Stimulated activated CD4-positive, alpha-beta T cell treated with anti-CD3 and anti-CD28 coated beads, Interleukin-2, amount 100 ng/mL, for 48 hours (primary cell): ENCODE data around the gene CELF6.
"Not testable (repeated sequence)": the region's sequence is repeated elsewhere in the genome, so short reads cannot be mapped to it uniquely, and the experiment has no call there.

Source experiments
- DNase-seq, 2 donors: peaks; one replicate each; pipeline ENCODE4 v3.0.0-alpha.2; 2020

Gene CELF6

DNA sequence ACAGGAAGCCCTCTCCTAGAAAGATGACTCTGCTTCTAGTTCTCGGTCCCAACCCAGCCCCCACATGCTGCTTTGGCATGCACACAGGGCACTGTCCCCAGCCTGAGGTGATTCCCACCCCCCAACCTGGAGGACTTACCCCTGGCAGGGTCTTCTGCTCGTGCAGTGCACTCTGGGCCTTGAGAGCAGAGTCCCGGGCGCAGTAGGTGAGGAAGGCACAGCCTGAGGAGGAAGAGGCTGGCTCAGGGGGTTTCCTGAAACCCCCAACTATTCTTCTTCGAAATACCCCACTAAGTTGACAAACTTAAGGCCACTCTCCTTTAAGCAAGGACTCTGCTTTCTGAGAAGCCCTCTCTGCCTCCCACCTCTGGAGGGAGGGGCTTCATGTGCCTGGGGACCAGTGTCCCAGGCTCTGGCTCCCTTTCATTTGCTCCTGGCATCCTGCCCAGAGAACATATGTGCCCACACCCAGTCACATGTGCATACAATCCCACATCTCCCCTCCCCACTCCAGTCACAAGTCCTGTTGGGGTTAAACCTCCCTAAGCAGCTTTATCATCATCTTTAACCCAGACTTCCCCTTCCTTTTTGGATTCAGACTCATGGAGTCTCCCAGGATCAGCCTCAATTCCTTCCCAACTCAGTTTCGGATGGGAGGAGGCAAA lies 4.1 kb downstream of the CELF6 start:
- DNase-seq = no peak

DNA sequence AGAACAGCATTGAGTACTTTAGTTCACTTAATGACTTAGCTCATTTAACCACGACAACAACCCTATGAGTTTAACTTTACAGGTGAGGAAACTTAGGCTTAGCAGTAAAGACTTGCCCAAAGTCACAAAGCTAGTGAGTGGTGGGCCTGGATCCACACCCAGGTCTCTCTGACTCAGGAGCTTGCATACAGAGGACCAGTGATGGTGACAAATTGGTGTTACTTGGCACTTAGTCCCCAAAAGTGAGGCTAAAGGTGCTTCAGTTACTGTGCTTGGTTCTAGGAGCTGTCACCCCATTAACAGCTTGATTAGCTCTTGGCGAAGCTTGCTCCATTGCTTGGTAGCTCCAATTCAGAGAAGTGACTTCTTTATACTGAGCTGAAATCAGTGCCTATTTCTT lies 6.1 kb downstream of the CELF6 start:
- DNase-seq = no peak

DNA sequence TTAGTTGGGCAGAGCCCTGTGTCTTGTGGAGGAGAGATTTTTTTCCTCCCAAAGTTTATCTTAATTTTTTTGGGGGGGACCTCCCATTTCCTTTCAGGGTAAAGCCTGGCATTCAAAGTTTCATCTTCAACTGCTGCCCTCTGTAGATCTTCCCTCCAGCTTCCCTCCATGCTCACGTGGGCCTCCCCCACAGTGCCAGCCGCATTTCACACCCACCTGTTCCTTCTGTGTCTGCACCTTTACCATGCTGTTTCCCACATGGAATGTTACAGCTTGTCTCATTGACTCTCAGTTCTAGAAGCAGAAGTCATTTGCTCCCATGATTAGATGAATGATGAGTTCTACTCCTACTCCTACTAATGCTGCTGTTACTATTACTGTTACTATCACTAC lies 6.5 kb downstream of the CELF6 start:
- DNase-seq = no peak

DNA sequence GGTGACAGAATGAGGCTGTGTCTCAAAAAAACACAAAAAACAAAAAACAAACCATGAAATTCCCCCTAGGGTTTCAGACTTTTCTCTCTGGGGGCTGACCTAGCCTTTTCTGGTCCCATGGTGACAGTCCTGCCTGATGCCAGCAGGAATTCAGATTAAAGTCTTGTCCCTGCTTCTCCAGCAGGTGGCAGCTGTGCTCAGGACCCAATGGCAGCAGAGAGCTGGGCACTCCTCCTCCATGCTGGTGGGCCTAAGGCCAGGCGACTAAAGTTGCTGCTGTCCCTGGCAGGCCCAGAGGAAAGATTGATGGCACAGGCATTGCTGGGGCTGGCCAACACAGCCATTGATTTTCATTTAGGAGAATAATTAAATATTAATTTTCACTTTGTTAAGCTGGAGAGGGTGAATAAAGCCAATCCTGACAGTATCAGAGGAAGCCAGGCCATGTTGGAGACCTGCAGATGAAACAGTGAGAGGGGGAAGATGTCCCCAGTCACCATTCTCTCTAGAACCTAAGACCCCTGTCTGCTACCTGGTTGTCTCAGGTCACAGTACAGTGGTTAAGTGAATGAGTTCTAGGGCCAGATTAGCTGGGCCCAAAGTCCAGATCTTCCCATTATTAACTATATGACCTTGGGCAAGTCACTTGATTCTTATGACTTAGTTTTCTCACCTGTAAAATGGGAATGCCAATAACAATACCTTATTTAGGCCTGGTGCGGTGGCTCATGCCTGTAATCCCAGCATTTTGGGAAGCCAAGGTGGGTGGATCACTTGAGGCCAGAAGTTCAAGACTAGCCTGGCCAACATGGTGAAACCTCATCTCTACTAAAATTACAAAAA lies 7.1 kb downstream of the CELF6 start:
- DNase-seq = peak; percentile 38 to 56

DNA sequence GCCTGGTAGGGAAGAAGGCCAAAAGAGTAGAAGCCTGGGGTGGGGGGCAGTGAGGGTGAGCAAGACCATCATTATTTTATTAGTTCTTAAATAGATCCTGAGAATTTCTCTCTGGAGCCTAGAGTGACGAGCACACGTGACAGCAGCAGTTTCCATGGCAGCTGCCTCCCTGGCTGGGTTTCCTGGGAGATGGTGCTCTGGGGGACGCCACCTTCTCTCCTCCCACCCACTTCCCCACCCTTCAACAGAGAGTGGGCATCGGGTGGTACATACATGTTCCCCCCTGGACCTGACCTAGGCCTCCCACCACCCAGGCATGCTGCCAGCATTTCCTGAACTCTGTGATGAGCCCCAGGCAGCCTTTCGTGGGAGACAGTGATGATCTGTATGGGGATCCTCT lies 12.9 kb downstream of the CELF6 start:
- DNase-seq = no peak

DNA sequence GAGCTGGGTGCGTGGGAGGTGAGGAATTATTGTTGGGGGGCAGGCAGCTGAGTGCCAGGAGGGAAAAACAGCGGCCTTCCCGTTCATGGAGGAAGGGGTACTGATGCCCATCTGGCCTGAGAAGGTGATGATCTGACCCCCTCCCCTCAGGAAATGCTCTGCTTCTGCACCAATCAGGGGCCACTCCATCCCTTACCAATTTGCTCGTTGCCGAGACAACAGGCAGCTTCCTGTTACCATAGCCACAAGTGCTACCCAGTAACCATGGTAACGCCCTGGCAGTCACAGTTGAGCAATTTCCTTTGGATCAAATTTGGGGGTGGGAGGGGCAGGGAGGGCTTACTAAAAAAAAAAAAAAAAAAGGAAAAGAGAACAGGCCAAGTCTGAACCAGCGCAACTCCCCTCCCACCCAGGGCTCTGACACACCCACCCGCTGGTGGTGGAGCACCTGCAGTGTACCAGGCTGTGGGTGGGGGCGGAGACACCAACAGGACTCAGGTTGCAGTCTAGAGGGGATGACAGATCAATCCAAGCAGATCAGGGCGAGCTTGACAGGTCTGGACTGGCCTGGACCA lies 13.7 kb downstream of the CELF6 start:
- no peak for DNase-seq

DNA sequence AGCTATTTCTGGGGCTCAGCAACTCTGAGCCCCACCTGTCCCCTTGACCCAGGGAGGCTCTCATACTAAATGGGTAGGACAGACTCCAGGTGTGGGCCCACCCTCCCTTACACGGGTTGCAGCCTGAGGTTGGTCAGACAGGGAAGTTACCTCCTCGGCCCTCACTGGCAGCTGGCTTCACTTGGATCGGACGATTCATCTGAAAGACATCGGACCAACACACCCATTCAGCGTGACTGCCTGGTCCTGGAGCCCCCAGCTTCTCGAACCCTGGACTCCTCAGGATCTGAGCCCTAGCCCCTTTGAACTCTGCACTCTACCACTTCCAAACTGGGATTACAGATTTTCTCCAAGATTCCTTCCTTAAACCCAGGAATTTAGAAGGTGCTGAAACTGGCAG lies 15.4 kb downstream of the CELF6 start:
- no peak for DNase-seq

DNA sequence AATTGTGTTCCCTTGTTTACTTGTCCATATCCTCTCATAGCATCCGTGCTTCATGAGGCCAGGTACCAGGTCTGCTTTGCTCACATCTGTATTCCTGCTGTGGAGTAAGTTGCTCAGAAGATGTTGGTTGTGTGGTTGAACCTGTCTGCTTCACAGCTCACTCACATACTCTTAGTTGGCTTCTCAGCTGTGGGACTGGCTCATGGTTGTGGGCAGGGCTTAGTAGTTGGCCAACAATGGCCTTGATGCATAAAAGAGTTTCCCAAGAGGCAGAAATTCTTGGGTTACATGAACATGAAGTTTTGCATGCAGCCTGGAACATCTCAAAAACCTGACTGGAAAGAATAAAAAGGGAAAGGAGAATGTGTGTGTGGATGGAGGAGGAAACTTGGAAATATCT lies 17.0 kb downstream of the CELF6 start:
- no peak for DNase-seq

DNA sequence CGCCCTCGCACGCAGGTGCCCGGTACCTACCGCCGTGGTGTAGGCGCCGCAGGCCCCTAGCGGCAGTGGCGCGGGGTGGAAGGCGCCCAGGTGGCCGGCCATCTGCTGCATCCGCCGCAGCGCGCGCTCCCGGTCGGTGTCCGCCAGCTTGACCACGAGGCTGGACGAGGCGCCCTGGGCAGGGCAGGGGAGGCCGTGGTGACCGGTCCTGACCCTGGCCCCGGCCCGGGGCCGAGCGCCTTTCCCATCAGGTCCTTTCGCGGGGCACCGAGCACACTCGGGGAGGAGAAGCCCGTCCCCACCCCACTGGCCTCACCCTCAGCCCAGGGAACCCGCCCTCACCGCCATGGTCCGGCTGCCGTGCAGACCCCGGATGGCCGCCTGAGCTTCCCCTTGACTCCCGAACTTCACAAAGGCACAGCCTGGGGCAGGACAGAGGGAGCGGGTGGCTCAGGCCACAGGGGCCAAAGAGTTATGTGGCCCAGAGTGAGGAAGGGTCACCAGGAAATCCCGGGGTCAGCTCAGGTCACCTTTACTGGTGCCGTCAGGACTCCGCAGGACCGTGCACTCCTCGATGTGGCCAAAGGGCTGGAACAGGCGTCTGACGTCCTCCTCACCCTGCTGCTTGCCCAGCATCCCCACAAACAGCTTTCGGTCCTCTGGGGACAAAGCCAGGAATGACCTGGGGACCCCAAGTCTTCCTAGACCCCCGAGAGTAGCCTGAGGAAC lies 30.2 kb downstream of the CELF6 start:
- no peak for DNase-seq

DNA sequence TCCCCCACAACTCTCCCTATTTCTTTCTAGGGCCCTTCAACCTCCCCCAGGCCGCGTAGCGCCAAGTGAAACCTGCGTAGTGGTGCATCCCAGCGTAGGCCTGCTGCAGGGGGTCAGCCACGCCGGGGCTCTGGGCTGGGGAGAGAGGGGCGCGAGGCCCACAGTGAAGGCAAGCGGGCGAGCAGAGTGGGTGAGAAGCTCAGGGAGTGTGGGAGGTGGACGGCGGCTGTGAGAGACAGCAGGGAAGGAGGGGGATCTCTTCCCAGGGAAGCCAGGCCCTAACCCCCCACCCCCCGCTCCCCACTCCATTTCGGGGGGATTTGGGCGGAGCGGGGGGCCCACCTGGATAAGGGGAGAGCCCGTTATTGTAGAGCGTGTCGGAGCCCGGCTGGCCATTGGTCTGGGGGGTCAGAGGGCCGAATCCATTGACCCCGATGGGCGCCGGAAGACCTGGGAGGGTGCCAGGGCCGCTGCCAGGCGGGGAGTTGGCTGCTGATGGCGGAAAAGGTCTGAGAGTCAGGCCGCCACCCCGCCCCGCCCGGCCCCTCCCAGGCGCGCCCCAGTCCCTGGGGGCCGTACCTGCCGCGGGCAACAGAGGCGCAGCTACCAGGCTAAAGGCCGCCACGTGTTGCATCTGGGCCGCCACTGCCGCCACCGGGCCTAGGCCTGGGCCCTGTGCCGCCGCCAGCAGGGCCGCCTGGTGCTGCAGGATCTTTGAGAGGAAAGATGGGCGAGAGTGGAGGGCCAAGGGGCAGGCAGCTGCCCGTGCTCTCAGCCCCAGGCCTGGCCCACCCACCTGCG lies 31.0 kb downstream of the CELF6 start:
- DNase-seq = no peak

DNA sequence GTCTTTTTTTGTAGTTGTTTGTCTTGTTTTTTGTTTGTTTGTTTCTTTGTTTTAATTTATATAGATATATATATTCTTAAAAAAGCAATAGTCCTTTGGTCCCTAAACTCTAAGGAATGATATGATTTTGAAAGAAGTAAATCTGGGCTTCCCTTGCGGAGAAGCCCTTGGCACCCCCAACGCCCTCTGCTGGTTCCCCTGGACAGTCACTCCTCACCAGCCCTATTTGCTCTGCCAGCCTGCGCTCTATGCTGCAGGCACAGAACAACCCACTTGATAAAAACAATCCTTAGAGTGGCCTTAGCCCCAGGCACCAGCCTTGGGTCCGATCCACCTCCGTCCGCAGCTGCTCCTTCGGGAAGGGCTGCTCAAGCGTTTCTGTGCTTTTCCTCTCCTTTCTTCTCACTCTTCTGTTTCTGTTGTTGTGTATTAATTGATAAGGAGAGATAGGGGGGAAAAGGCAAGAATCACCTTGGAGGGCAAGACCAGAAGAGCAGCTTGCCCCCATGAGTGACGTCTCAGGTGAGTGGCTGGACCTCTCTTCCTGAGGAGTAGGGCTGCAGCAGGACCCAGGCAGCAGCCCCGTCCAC lies 33.9 kb downstream of the CELF6 start:
- DNase-seq = peak; percentile 35 to 41

DNA sequence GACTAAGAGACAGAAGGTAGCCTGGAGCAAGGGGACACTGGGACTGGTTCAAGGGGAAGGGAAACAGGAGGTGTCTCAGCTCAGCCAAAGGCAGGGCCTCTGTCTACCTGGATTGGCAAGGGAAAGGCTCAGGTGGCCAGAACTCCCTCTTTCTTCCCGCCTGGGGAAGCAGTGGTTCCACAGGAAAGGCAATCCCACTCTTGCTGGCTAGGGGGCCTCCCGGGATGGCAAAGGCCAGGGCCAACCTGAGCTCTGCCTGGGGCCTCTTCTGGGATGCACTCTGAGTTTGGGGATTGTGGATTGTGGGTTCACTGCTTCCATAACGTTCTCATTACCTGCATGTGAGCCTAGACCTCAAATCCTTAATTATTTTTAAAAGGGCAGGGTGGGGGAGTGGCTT lies 34.6 kb downstream of the CELF6 start:
- no peak for DNase-seq

DNA sequence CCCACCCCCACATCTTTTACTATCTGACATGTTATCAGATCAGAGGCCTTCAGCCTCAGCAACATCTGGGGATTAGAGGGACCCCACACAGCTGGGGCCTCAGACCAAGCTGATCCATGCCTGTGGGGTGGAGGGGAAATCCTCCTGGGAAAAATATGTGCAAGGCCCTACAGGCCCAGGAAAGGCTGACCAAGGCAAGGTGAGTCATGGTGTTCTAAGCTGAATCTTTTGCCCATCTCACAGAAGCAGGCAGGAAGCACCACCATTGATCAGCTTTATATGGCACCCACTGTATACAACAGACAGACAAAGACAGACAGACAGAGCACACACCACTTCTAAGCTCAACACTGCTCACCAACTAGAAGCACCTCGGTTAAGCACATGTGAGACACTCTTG lies 35.2 kb downstream of the CELF6 start:
- no peak for DNase-seq

DNA sequence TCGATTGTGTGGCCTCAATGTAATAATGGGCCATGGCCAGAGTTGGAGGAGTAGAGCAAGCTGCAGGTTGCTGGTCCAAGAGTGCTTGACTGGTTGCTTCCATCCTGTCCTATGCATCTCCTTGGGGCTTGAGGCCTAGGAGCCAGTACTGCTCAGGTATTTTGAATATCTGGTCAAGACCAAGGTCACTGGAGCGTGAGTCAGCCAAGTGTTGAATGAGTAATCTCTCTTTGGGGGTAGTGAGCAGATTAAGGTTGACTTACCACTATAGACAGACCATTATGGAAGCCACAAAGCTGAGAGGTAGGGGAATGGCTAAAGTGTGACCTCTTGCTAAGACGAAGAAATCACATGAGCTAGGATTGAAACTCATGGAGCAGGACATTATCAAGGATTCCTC lies 38.2 kb downstream of the CELF6 start:
- no peak for DNase-seq

DNA sequence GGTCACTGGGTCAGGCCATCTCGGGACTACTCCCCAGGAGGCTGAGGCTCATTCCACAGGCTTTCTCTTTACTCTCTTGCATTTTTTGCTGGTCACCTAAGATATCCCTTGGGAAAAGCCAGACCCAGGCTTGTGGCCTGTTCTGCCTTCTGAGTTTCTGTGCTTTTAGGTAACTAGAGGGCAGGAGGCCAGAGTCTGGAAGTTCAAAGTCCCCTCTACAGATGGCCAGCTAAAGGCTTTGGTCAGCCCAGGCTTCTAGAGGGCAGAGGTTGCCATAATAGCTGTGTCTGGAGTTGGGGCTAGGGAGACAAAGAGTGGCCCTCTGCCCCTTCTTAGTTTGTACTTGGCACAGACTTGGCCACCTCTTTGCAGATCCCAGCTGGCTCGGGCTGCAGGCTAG lies 39.2 kb downstream of the CELF6 start:
- DNase-seq = no peak

DNA sequence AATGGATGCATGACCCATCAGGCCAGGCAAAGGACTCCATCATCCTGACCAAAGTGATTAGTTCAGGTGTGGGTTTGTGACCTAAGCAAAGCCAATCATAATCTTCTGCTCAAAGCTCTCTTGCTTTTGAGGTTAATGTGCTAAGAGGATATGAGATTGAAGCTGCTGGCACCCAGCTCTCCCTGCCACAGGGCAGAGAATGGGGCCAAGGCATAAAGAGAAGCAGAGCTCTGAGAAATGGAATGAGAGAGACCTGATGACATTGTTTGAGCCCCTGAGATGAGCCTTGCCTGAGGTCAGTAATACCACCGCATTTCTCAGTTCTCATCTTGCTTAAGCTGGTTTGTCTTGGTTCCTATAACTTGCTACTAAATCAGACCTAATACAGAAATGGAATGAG lies 41.2 kb downstream of the CELF6 start:
- no peak for DNase-seq

DNA sequence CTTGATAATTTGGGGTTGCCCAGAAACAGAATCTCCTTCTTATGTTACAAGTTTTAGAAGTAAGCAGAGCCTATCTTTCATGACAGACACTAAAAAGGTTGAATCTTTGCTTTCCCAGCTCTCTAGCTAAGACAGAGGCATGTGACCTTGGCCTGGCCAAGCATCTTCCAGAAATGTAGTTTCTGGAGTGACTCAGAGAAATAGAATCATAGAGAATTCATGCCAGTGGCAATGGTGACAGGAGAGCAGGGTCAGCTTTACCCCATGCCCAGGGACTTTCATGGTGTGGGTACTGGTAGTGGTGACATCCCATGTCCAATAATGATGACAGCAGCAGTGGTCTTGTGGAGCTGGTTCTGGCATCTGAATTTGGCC lies 43.6 kb downstream of the CELF6 start:
- no peak for DNase-seq

DNA sequence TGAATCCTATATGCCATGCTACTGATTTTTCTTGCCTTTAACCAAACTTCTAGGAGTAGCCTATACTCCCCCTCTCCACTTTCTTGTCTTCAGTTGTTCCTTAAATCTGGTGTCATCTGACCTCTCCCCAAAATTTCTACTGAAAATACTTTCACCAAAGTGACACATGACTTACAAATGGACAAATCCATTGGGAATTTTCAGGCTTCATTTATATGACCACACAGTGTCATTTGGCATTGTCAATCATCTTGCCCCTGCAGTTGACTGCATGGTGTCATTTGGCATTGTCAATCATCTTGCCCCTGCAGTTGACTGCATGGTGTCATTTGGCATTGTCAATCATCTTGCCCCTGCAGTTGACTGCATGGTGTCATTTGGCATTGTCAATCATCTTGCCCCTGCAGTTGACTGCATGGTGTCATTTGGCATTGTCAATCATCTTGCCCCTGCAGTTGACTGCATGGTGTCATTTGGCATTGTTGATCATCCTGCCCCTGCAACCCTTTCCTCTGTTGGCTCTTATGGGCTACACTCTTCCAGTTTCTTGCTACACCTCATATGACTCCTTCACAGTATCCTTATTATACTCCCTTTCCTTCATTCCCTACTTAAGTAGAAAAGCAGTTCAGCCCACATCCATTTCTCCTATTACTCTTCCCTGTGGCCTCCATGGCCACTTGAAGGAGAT lies 44.2 kb downstream of the CELF6 start:
- not testable (repeated sequence) for DNase-seq

DNA sequence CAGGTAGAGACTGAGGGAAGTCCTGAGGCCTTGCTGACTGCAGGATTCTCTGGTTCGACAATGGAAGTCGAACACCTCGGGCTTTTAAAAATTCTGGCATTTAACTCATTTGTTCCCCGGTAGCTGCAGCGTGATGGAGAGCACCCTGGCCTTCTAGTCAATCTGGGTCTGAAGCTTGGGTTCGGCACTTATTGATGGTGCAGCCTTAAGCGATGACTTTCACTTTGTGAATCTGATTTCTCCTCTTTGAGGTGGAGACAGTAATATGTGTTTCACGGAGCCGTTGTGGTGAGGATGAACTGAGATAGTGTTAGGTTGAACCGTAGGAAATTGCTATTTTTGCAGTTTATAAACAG lies 47.0 kb downstream of the CELF6 start:
- DNase-seq = no peak

DNA sequence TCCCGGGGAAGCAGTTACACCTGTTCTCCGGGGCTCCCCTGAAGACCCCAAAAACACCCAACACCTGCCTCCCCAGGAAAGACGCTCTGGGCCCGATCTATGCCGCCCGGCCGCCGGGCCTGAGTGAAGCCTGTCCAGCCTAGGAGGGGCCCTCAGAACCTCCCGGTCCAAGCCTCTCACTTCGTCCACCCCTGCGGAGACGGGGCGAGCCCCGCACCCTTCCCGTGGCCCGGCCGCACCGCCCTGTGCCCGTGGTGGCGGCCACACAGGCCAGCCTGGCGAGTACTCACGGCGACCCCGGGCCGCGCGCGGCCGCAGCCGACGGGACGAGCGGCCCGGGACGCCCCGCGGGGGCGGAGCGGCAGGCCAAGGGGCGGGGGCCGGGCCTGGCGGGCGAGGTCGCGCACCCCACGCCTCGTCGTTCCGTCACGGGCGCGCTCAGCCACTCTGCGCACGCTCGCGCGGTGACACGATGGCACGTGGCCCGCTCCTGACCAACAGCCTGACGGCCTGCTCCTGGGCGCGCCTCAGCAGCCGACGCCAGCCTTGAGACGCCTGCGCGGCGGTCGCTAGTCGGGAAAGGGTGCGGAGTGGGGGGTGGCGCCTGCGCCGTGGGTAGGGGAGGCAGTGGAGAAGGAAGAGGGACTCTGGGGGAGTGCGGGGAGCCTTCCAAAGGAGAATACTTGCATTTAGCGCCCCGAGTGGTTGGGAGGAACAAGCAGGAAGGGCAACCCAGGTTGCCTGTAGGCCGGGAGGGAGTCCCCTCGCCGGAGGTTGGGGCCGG lies 47.6 kb downstream of the CELF6 start, which contains the start of gene PARP6:
TSS of gene PARP6 (minus strand) at position 342 of the 784 bp plus-strand sequence. CDS start 5,077 bp downstream, outside the sequence.
- DNase-seq = peak; percentile 94 to 95

DNA sequence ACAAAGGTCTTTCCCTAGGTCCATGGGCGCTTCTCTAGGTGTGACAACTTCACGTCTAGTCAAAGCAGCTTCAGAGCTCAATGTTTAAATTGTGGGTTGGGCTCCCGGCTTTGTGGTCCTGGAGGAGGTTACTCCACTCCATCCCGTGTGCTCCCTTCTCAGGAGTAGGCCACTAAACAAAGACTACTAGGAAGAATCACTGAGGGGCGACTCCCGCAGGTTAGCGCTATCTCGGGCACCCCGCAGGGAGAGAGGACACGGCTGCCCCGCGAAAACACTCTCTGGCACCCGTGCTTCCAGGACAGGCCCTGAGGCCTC lies 48.1 kb downstream of the CELF6 start:
- DNase-seq = peak in 1 of 2 donors; percentile 7
